ENCODE results near the gene EPN2. TPM values are rescaled to one million over a fixed set of nuclear protein-coding genes. Genes with fewer than 3 reads are reported as not detected.

Gene EPN2
- total RNA-seq, 2 experiments from 2014 or later: 10.2 to 11.5 TPM

GRCh38 chr17:19288453-19288852, 51.3 kb downstream of the EPN2 start:
- ChIA-PET POLR2A (no interaction called here), CTCF (no interaction called here)

DNA sequence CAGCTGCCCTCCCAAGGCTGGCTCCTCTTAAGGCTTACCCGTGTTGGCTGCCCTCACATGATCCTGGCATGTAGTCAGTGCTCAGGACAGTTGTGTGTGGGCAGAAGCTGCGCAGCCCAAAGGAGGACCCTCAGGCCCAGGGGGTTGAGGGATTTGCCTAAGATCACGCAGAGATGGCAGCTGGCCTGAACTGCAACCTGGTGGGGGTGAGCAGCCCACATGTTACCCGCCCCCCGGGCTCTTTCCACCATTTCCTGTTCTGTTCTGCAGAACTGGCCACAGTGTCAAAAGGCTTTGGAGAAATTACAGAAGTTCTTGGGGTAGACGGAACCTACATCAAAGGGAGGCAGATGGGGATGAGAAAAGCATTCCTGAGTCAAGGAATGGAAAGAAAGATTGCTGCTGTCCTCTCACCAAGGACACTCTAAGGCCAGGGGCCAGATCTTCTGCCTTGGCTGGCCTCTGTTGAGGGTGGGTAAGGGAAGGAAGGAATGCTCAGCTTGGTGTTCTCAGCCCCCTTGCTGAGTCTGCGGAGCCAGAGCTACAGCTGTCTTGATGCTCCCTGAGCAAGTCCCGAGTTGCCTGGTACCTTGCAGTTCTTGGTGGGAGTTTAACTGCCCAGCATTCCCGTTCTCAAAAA, 53.0 kb downstream of the EPN2 start:
- CTCF ChIA-PET: no interaction called here

DNA sequence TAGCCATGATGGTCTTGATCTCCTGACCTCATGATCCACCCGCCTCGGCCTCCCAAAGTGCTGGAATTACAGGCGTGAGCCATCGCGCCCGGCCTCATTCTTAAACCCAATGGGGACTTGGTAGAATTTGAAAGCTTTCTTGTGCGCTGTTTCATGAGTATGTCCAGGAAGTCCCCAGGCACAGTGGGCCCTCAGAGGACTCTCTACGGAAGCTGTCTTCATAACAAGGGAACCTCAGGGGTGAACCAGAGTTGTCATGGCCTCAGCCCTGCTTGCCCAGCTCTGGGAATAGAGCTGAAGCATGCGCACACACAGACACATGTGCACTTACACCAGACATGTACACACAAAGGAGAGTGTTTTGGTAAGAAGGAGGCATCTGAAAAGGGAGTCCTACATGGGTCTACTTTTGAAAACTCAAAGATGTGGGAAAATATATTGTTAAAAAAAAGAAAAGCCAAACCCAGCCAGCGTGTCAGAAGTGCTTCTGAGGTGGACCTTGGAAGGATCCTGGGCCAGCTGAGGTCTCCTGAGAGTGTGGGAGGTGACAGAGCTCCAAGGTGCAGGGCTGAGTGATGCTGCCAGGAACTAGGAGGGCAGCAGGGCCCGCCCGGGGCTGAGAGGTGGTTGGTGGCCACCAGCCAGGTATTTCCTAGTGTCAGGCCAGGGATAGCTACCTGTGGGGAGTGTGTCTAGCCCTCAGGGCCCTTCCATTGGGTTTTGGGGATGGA, 54.6 kb downstream of the EPN2 start:
- ChIA-PET CTCF (interaction anchor here (0.6 to 1.4 kb wide), 2 partner anchors 34 to 71 kb away, joined by 3 read pairs; partner anchors contain the start of gene B9D1), POLR2A (no interaction called here)

More for the DNA sequence above, 53.0 kb downstream of the EPN2 start:
- POLR2A ChIA-PET: interaction anchor here (0.7 kb wide), 1 partner anchor 16 kb away, joined by 10 read pairs; no protein-coding TSS in a partner anchor

DNA sequence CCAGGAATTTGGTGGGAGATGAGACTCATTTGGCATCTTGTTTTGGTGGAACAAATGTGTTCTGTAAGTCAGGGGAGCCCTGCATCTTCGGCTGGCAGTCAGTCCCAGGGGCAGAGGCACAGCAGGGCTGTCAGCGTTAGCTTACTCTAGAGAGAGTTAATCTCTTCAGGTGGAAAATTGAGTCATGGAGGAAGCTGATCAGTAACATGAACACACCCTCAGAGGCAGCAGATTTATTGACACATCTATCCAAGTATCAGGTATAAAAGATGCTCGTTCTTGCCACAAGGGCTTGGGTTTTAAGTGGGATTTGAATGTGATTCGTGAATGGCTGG, 55.2 kb downstream of the EPN2 start:
- ChIA-PET POLR2A (no interaction called here), CTCF (interaction anchor here (1.4 kb wide), 1 partner anchor 71 kb away, joined by 3 read pairs; the partner anchor contains the start of gene B9D1)

GRCh38 chr17:19294443-19294842, 57.3 kb downstream of the EPN2 start:
- POLR2A ChIA-PET: interaction anchor here (0.7 kb wide), 1 partner anchor 11 kb away, joined by 4 read pairs; no protein-coding TSS in a partner anchor
- CTCF ChIA-PET: no interaction called here

DNA sequence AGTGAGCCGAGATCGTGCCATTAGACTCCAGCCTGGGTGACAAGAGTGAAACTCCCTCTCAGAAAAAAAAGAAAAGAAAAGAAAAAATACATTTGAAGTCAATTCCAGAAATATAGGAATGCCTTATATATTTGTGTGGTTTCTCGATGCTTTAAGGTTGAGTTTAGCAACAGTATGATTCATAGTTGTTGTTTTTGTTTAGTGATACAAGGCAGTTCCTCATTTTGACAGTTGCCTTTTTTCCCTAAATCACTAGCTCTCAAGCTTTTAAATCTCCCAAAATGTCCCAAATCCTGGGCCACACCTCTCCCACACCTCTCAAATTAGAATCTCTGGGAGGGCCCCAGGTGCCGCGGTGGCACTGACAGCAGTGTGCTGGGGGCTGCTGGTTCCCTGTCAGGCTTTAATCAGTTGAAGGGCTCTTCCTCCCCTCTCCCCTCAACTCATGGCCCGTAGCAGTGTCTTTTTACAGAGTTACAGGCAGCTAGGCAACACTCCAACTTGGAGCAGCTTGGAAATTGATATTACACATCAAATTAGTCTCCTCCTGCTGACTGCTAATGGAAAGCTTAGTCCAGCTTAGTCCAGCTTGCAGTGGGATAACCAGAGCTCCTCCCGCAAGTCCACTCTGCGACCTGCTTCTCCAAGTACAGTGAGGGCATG, 58.4 kb downstream of the EPN2 start:
- ChIA-PET POLR2A (no interaction called here), CTCF (interaction anchor here (0.7 kb wide), 1 partner anchor 9 kb away, joined by 3 read pairs; no protein-coding TSS in a partner anchor)

- POLR2A ChIA-PET: no interaction called here
These were observed 59.9 kb downstream of the EPN2 start for GRCh38 chr17:19296786-19297778.

DNA sequence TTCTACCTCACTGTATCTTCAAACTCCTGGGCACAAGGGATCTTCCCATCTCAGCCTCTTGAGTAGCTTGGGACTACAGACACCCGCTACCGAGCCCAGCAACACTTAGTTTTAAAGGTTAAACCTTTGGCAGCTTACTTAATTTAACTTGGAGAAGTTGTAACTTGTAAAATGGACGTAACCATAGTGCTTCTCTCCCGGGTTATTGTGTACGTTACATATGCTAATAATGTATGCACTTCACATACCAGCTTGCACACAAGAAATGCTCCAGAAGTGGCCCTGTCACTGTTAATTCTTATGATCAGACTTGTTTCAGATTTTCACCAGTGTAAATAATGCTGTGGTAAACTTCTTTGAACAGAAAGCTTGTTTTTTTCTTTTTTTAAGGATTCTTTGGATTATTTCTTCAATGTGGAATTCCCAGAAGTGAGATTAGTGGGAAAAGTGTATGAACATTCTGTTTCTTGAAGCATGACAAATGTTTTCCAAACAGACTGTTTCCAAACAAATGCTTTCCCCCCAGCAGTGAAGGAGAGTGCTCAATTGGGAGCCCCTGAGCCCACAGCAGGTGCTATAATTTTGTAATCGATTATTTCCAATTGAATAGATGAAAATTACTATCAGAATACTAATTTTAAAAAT, 61.5 kb downstream of the EPN2 start:
- ChIA-PET CTCF (interaction anchor here (0.6 kb wide), 1 partner anchor 53 kb away, joined by 3 read pairs; no protein-coding TSS in a partner anchor), POLR2A (no interaction called here)

More at GRCh38 chr17:19296786-19297778, 59.9 kb downstream of the EPN2 start:
- CTCF ChIA-PET: no interaction called here

DNA sequence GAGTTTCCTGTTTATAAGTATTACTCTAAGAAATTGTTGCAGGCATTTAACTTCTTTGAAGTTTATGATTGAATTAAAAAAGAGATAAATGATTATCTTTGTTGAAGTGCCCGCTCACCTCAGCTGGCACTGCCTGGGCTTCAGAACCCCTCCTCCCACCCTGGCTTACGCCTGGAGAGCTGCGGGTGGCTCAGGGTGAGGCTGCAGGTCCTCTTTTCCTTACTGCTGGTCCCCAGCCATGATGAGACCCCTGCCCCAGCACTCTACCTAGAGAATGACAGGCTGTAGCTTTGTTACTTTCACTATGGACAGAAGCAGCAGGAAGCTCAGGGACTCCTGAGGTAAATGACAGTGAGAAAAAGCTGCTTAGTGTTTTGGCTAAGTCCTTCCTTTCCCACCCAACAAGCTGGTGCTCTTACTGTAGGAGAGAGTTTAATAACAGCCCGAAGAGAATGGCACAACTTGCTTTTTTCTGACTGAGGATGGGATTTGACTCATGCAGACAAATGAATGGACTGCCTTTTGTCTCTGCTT, 62.1 kb downstream of the EPN2 start:
- ChIA-PET POLR2A (no interaction called here), CTCF (no interaction called here)

DNA sequence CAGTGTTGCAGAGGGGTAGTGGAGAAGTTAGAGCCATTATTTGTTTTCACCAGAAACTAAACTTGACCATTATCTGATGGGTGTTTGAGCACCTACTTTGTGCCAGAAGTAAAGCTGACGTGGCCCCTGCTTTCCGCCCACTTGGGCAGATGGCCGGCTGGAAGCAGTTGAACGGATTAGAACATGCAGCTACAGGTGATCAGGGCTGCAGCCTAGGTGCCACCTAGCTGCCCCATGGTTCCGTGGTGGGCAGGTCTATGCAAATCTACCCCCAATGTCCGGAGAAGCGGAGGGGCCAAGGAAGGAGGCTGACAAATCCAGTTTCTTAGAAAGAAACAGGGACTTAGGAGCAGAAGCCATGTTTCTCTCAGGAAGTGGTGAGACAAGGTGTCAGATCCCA, 62.7 kb downstream of the EPN2 start:
- ChIA-PET CTCF (interaction anchor here (0.8 kb wide), 1 partner anchor 16 kb away, joined by 3 read pairs; no protein-coding TSS in a partner anchor), POLR2A (no interaction called here)

DNA sequence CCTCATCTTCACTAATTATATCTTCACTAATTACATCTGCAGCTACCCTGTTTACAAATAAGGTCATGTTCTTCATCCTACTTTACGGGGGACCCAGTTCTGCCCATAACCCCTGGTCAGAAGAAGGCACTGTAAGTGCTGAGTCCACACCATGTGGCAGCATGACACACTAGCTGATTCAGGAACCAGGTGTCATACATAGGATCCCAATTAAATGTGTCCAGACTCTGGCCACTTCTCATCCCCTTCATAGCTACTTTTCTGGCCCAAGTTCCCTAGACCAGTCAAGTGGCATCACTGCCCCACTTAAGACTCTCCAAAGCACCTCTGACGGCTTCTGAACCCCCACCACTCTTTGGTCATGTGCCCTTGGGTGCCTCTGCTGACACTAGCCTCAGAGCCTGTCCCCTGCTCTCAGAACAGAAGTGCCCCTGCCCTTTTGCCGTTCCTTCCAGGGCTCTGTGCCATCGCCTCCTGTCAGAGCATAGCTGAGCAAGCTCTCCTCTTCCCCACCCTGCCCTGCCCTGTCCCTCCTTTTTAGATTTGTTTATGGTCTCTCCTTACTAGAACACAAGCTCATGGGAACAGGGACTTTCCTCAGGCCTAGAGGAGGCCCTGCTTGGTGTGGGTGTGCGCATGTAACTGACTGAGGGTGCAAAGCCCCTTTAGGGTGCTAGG, 64.2 kb downstream of the EPN2 start:
- POLR2A ChIA-PET: no interaction called here
- CTCF ChIA-PET: no interaction called here

DNA sequence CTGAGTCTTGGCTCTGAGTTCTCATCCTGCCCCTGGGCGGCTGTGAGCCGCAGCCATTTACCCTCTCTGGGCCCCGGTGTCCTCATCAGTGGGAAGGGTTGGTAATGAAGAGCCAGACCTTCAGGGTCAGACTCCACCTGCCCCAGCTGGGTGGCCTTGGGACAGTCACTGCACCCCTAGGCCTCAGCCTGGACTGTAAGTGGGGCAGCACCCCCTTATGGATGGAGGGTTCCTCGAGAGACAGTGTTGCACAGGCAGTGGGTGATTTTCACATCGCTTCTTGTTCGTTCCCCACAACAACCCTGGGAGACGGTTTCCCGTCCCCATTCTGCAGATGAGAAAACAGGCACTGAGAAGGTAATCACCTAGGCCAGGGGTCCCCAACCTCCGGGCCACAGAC, 64.8 kb downstream of the EPN2 start:
- ChIA-PET POLR2A (no interaction called here), CTCF (no interaction called here)

- CTCF ChIA-PET: no interaction called here
- POLR2A ChIA-PET: no interaction called here
These were observed 65.7 kb downstream of the EPN2 start for GRCh38 chr17:19302791-19303331.

GRCh38 chr17:19303367-19303776, 66.2 kb downstream of the EPN2 start:
- ChIA-PET POLR2A (no interaction called here), CTCF (no interaction called here)

DNA sequence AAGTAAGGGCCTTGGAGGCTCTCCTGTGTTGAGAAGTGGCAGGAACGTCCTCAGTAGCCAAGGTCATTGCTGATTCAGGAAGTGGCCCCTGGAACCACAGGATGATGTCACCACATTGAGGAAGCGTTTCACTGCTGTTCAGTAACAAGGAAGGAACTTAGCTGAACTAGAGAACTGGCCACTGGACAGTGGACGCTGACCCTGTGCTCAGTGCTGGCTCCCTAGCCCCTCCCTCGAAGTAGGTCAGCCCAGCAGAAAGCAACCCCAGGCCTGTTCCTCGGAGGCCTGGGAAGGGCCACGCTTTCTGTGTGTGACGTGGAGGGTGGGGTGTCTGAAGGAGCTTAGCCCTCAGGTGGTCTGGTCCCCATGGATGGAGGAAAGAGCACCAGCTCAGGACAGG, 67.0 kb downstream of the EPN2 start:
- ChIA-PET POLR2A (no interaction called here), CTCF (interaction anchor here (1.0 kb wide), 1 partner anchor 9 kb away, joined by 3 read pairs; no protein-coding TSS in a partner anchor)

GRCh38 chr17:19304751-19305150, 67.6 kb downstream of the EPN2 start:
- ChIA-PET CTCF (interaction anchor here (1.0 kb wide), 1 partner anchor 9 kb away, joined by 3 read pairs; no protein-coding TSS in a partner anchor), POLR2A (no interaction called here)

GRCh38 chr17:19305256-19305655, 68.1 kb downstream of the EPN2 start:
- ChIA-PET CTCF (interaction anchor here (0.9 to 1.5 kb wide), 3 partner anchors 17 to 151 kb away, joined by 3 to 4 read pairs (median 4); no protein-coding TSS in a partner anchor), POLR2A (interaction anchor here (0.5 kb wide), 1 partner anchor 11 kb away, joined by 4 read pairs; no protein-coding TSS in a partner anchor)

Measured in activated CD8-positive, alpha-beta memory T cell treated with anti-CD3 and anti-CD28 coated beads for 36 hours (primary cell).